Right lobe of liver (tissue), 6 donors: ENCODE data around the gene KLRG1. TPM values are rescaled to one million over a fixed set of nuclear protein-coding genes. Genes with fewer than 3 reads are reported as not detected.
A peak's percentile ranks its signal among the peaks of the same experiment; 100 is the strongest.

Source experiments
- ATAC-seq, 4 donors: fragments of 200-7000 bp; cut with Tn5 transposase; one replicate each; pipeline ENCODE4 v1.9.1; 2020; ENCODE audit warnings: mild to moderate bottlenecking in 4 of 4, moderate library complexity in 4 of 4
- DNase-seq, 3 donors: peaks; one replicate each; pipeline ENCODE4 v3.0.0-alpha.2; 2020
- H3K27ac ChIP-seq, 3 donors: fragments of 200-600 bp; one replicate each; pipeline ENCODE4 v1.8.0; 2022
- H3K27me3 ChIP-seq, 2 donors: fragments of 200-600 bp; one replicate each; pipeline ENCODE4 v1.8.0; 2022
- H3K36me3 ChIP-seq, 4 donors: fragments of 200-600 bp; sonication (generic) in 1 of 4; one replicate each; pipeline versions ENCODE4 v1.5.1 to v1.8.0; 2017 to 2022; ENCODE audit warnings: control low read depth in 1 of 4
- H3K4me1 ChIP-seq, 4 donors: fragments of 200-600 bp; sonication (generic) in 1 of 4; one replicate each; pipeline versions ENCODE4 v1.5.1 to v1.8.0; 2017 to 2022; ENCODE audit warnings: control low read depth in 1 of 4
- H3K4me3 ChIP-seq, 3 donors: fragments of 200-600 bp; one replicate each; pipeline ENCODE4 v1.8.0; 2022
- H3K9me3 ChIP-seq, 4 donors: fragments of 200-600 bp; sonication (generic) in 1 of 4; one replicate each; pipeline versions ENCODE4 v1.5.1 to v1.8.0; 2017 to 2022; ENCODE audit warnings: control low read depth in 1 of 4
- POLR2A ChIP-seq: fragments of 450-650 bp; IDR thresholded peaks from one replicate; pipeline ENCODE4 v1.6.1; 2017; ENCODE audit warnings: antibody characterized with exemption, mild to moderate bottlenecking
- WGBS: methylation state at CpG from one replicate; pipeline ENCODE4 v1.1.6; 2018; ENCODE audit warnings: low coverage, low lambda C conversion rate; ENCODE audit not compliant: insufficient coverage; ENCODE audit errors: missing lambda C conversion rate; 5-methylcytosine and 5-hydroxymethylcytosine counted together
- intact Hi-C, 2 donors: fragments of 100-400 bp; cut with DNase I; formaldehyde crosslinking; loops; one replicate each; pipeline versions ENCODE4 v1.11.2 to v1.14.1; 2022
- total RNA-seq, 6 experiments: library from RNA; depleted of rRNA in 2 of 6; stranded (reverse); fragments of >200 nt in 2 of 6; fragmentation: NEBNext Ultra II Directional in 3 of 6; extraction: Animal tissue kit (Norgen Biotek cat#: 25700) in 3 of 6; gene quantifications; one replicate each; pipeline versions ENCODE4 v1.1.0 to v1.2.4, GENCODE V29; 2016 to 2023
- TF ChIP-seq, protein P1 (sequence below), 4 donors: fragments of 200-600 bp in 3 of 4; fragments of 450-650 bp in 1 of 4; IDR thresholded peaks; one replicate each; pipeline versions ENCODE4 v1.5.1 to v1.8.0; 2016 to 2022; ENCODE audit warnings: antibody characterized with exemption in 4 of 4, mild to moderate bottlenecking in 2 of 4
- donor health status: DM: no; HTN: yes; CAD: no.
- donor health status: DM: no; HTN: no; CAD: no.
- donor health status: DM: no; HTN: no; CAD: no.
- donor health status: DM: no; HTN: yes; CAD: no.
- donor health status: DM: no; HTN: yes; CAD: no.

KLRG1 gene
- total RNA-seq, 6 experiments from 2014 or later, result 1.3 to 2.7 (median 1.6) TPM

- H3K27ac ChIP-seq, result no peak overlapping the region
- no peaks in the 10 kb centered on the region for H3K4me1 ChIP-seq
- no peaks in the 10 kb centered on the region for H3K9me3 ChIP-seq
- no peaks in the 10 kb centered on the region for H3K36me3 ChIP-seq
- intact Hi-C loops, result no loop called here
- TF ChIP-seq, protein P1, sequence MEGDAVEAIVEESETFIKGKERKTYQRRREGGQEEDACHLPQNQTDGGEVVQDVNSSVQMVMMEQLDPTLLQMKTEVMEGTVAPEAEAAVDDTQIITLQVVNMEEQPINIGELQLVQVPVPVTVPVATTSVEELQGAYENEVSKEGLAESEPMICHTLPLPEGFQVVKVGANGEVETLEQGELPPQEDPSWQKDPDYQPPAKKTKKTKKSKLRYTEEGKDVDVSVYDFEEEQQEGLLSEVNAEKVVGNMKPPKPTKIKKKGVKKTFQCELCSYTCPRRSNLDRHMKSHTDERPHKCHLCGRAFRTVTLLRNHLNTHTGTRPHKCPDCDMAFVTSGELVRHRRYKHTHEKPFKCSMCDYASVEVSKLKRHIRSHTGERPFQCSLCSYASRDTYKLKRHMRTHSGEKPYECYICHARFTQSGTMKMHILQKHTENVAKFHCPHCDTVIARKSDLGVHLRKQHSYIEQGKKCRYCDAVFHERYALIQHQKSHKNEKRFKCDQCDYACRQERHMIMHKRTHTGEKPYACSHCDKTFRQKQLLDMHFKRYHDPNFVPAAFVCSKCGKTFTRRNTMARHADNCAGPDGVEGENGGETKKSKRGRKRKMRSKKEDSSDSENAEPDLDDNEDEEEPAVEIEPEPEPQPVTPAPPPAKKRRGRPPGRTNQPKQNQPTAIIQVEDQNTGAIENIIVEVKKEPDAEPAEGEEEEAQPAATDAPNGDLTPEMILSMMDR (IDR thresholded peaks at IDR 0.05), result no peak
- no peak for TF ChIP-seq POLR2A
- no peak overlapping the region for H3K4me3 ChIP-seq
- DNase-seq, result no peak
- 87% methylated on average over 6 of the region's 6 CpGs for WGBS
- no peaks in the 10 kb centered on the region for H3K27me3 ChIP-seq
- no peak for ATAC-seq
These were observed 44.7 kb downstream of the KLRG1 start for GRCh38 chr12:9034095-9034494.

DNA sequence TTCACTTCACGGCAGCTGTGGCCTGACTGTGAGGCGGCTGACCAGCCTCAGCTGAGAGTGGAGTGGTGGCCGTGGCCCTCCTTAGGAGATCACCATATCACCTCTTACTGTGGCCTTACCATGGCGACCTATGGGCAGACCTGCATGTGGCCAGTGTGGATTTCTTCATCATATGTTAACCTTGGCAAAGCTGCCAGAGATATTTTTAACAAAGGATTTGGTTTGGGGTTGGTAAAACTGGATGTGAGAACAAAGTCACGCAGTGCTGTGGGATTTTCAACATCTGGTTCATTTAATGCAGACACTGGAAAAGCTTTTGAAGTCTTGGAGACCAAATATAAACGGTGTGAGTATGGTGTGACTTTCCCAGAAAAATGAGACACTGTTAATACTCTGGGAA, 46.9 kb downstream of the KLRG1 start:
- intact Hi-C loops, result no loop called here
- H3K4me1 ChIP-seq, result no peaks in the 10 kb centered on the region
- H3K4me3 ChIP-seq, result no peak overlapping the region
- H3K27ac ChIP-seq, result no peak overlapping the region
- no peaks in the 10 kb centered on the region for H3K27me3 ChIP-seq
- no peak for TF ChIP-seq POLR2A
- ATAC-seq (no peak), DNase-seq (no peak)
- no peaks in the 10 kb centered on the region for H3K9me3 ChIP-seq
- H3K36me3 ChIP-seq, result no peaks in the 10 kb centered on the region
- 70% methylated on average over 6 of the region's 6 CpGs for WGBS

DNA sequence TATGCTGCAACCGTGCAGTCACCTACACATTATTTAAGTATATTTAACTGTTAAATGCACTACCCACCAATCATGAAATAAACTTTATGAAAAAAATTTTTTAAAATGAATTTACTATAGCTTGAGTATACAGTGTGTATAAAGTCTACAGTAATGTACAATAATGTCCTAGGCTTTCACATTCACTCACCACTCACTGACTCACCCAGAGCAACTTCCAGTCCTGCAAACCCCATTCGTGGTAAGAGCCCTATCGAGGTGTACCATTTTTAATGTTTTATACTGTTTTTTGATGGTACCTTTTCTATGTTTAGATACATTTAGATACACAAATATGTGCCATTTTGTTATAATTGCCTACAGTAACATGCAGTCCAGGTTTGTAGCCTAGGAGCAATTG, 48.1 kb downstream of the KLRG1 start:
- intact Hi-C loops, result no loop called here
- H3K4me3 ChIP-seq, result no peak overlapping the region
- no peaks in the 10 kb centered on the region for H3K36me3 ChIP-seq
- no peaks in the 10 kb centered on the region for H3K4me1 ChIP-seq
- no peaks in the 10 kb centered on the region for H3K9me3 ChIP-seq
- H3K27ac ChIP-seq, result no peak overlapping the region
- no peak for DNase-seq
- ATAC-seq, result no peak
- H3K27me3 ChIP-seq, result no peaks in the 10 kb centered on the region
- WGBS, result 80% methylated on average over 3 of the region's 3 CpGs
- TF ChIP-seq, protein P1 (IDR thresholded peaks at IDR 0.05), result no peak
- TF ChIP-seq POLR2A, result no peak

- Histone ChIP-seq H3K4me3 (no peak overlapping the region), H3K27me3 (no peaks in the 10 kb centered on the region), H3K27ac (no peak overlapping the region), H3K9me3 (no peaks in the 10 kb centered on the region), H3K36me3 (no peaks in the 10 kb centered on the region), H3K4me1 (no peaks in the 10 kb centered on the region)
- WGBS, result 5% methylated on average over 3 of the region's 3 CpGs
- DNase-seq (no peak), ATAC-seq (peak; percentile 92 to 97 (median 95))
- intact Hi-C loops, result no loop called here
- TF ChIP-seq, protein P1 (IDR thresholded peaks at IDR 0.05), result peak; percentile 61 to 81 (median 74)
- no peak for TF ChIP-seq POLR2A
These were observed 50.1 kb downstream of the KLRG1 start for GRCh38 chr12:9039397-9039977.

- intact Hi-C loops, result loop anchor here (10.0 kb wide), 2 partner anchors 366 to 376 kb away; partner anchors contain the start of gene MFAP5 (in 1 of the 2)
- WGBS, result 47% methylated on average over 5 of the region's 5 CpGs
These were observed 51.3 kb downstream of the KLRG1 start for GRCh38 chr12:9040484-9041186.

More at GRCh38 chr12:9040484-9041186, 51.3 kb downstream of the KLRG1 start:
- Histone ChIP-seq H3K36me3 (no peaks in the 10 kb centered on the region), H3K27me3 (no peaks in the 10 kb centered on the region), H3K27ac (no peak overlapping the region), H3K4me3 (no peak overlapping the region), H3K4me1 (no peaks in the 10 kb centered on the region), H3K9me3 (no peaks in the 10 kb centered on the region)
- TF ChIP-seq, protein P1 (IDR thresholded peaks at IDR 0.05), result no peak
- no peak for TF ChIP-seq POLR2A
- DNase-seq, result no peak
- no peak for ATAC-seq
